HepG2 (cell line): Measurements from ENCODE around the gene LIMK2. TPM values are rescaled to one million over a fixed set of nuclear protein-coding genes. Genes with fewer than 3 reads are reported as not detected.

Experiments
- ARNTL ChIP-seq: sonication (generic); formaldehyde crosslinking; IDR thresholded peaks from 2 replicates; pipeline ENCODE4 v1.4.0; 2020; ENCODE audit warnings: mild to moderate bottlenecking, missing genetic modification reagents
- FOXA1 ChIP-seq, 2 experiments: fragments of 450-650 bp in 1 of 2; sonication (generic) in 1 of 2; formaldehyde crosslinking in 1 of 2; IDR thresholded peaks; 2 replicates each; pipeline versions ENCODE4 v1.4.0 to v1.6.1; 2016 to 2020; ENCODE audit warnings: missing genetic modification reagents in 1 of 2
- HNF4A ChIP-seq: sonication (generic); formaldehyde crosslinking; IDR thresholded peaks from 2 replicates; pipeline ENCODE4 v1.4.0; 2020; ENCODE audit warnings: missing genetic modification reagents
- KMT2A ChIP-seq: sonication (generic); formaldehyde crosslinking; IDR thresholded peaks from 2 replicates; pipeline ENCODE4 v1.4.0; 2020; ENCODE audit warnings: missing genetic modification reagents
- MXI1 ChIP-seq: IDR thresholded peaks from 3 replicates; pipeline ENCODE4 v1.6.1; 2012; ENCODE audit warnings: low read depth, low read length, inconsistent platforms, borderline replicate concordance
- NFE2L2 ChIP-seq: fragments of 150-350 bp; IDR thresholded peaks from 2 replicates; pipeline ENCODE4 v1.6.1; 2014; ENCODE audit warnings: low read length
- SOX13 ChIP-seq, 3 experiments: fragments of 450-650 bp in 1 of 3; sonication (generic) in 1 of 3; formaldehyde crosslinking in 1 of 3; IDR thresholded peaks in 2 of 3; conservative IDR thresholded peaks in 1 of 3; 2 replicates each; pipeline versions ENCODE4 v1.5.0 to v1.6.1; 2016 to 2020; ENCODE audit warnings: antibody characterized with exemption in 1 of 3, mild to moderate bottlenecking in 1 of 3, missing compliant biosample characterization in 1 of 3, missing genetic modification reagents in 1 of 3, moderate library complexity in 1 of 3
- U2AF2 ChIP-seq: fragments of 200-400 bp; formaldehyde crosslinking; IDR thresholded peaks from 2 replicates; pipeline ENCODE4 v1.6.1; 2017; ENCODE audit warnings: low read depth, mild to moderate bottlenecking, low read length
- ZNF263 ChIP-seq: sonication (generic); formaldehyde crosslinking; IDR thresholded peaks from 2 replicates; pipeline ENCODE4 v1.4.0; 2020; ENCODE audit warnings: missing genetic modification reagents
- ZNF761 ChIP-seq: sonication (generic); formaldehyde crosslinking; conservative IDR thresholded peaks from 2 replicates; pipeline ENCODE4 v1.4.0; 2020; ENCODE audit warnings: mild to moderate bottlenecking, missing genetic modification reagents
- ZNF782 ChIP-seq: sonication (generic); formaldehyde crosslinking; IDR thresholded peaks from 2 replicates; pipeline ENCODE4 v1.4.0; 2020; ENCODE audit warnings: missing genetic modification reagents, mild to moderate bottlenecking, borderline replicate concordance
- polyA plus RNA-seq, 8 experiments: library from polyadenylated mRNA; depleted of rRNA in 3 of 8; stranded (reverse) in 7 of 8; unstranded in 1 of 8; fragments of >200 nt; fragmentation: Illumina TruSeq in 4 of 8; extraction: Trizol in 4 of 8; gene quantifications; 2 replicates each; pipeline versions ENCODE4 v1.2.1 to v1.2.3, GENCODE V29; 2011 to 2016; ENCODE audit warnings: low read depth in 4 of 8, missing spikeins in 1 of 8, mixed read lengths in 1 of 8; ENCODE audit not compliant: insufficient read depth in 1 of 8
- total RNA-seq, 5 experiments: library from RNA; depleted of rRNA; stranded (reverse); fragments of >200 nt; fragmentation: Illumina TruSeq; extraction: Trizol; gene quantifications; 2 replicates each; pipeline ENCODE4 v1.2.3, GENCODE V29; 2016; ENCODE audit warnings: low read depth in 1 of 5
- TF ChIP-seq, protein P1 (sequence below): sonication (generic); formaldehyde crosslinking; IDR thresholded peaks from 2 replicates; pipeline ENCODE4 v1.8.0; 2022; ENCODE audit warnings: mild to moderate bottlenecking, missing genetic modification reagents, moderate library complexity
- TF ChIP-seq, protein P2 (sequence below): sonication (generic); formaldehyde crosslinking; IDR thresholded peaks from 2 replicates; pipeline ENCODE4 v1.5.1; 2020; ENCODE audit warnings: mild to moderate bottlenecking, missing genetic modification reagents, moderate library complexity
- TF ChIP-seq, protein P3 (sequence below): sonication (generic); formaldehyde crosslinking; conservative IDR thresholded peaks from 2 replicates; pipeline ENCODE4 v1.4.0; 2020; ENCODE audit warnings: missing genetic modification reagents
- TF ChIP-seq, protein P4 (sequence below): IDR thresholded peaks from 2 replicates; pipeline ENCODE4 v1.6.1; 2016; ENCODE audit warnings: missing compliant biosample characterization, missing genetic modification reagents, borderline replicate concordance
- TF ChIP-seq, protein P5 (sequence below): sonication (generic); formaldehyde crosslinking; conservative IDR thresholded peaks from 2 replicates; pipeline ENCODE4 v1.5.0; 2020; ENCODE audit warnings: missing genetic modification reagents
- TF ChIP-seq, protein P6 (sequence below): sonication (generic); formaldehyde crosslinking; IDR thresholded peaks from 2 replicates; pipeline ENCODE4 v1.5.0; 2020; ENCODE audit warnings: missing genetic modification reagents

The LIMK2 gene
- total and polyA plus RNA-seq, 2 of the 13 experiments (the other 11 are each of a cell fraction or from before 2014, with no cell fraction given): 20.9 to 29.8 TPM

DNA sequence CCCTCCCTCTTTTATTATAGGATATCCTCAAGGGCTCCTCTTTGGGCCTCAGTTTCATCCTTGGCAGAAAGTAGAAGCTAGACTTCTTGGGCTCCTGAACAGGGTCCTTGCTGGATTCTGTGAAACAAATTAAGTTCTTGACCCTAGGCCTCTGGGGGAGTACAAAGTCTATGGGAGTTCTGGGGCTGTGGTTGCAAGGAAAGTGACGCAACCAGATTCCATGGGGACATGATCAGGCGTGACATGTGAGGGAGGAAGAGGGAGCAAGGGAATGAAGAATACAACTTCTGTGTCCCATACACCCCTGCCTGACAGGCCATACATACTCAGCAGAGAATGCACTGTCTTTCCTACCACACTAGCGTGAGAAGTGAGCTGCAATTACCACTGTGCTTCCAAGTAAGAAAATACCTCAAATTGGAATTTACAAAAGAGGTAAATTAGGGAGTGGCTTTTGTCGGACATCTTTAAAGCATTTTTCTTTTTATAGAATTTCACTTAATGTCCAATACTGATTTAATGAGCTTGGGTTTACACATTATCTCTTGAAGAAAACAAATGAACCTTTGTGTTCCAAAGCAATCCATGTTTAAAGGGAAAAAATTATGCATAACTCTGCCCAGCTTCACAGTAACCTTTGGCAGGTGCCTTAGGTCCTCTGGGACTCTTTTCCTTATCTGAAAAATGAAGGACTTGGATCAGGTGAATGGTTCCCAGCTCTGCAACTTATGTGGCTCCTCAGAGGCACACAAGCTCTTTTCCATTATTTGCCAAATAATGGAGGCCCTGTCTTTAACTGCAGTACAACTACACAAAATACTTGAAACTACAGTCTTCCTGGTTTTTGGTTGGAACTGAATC lies 38.9 kb downstream of the LIMK2 start (continued):
- TF ChIP-seq, protein P1, sequence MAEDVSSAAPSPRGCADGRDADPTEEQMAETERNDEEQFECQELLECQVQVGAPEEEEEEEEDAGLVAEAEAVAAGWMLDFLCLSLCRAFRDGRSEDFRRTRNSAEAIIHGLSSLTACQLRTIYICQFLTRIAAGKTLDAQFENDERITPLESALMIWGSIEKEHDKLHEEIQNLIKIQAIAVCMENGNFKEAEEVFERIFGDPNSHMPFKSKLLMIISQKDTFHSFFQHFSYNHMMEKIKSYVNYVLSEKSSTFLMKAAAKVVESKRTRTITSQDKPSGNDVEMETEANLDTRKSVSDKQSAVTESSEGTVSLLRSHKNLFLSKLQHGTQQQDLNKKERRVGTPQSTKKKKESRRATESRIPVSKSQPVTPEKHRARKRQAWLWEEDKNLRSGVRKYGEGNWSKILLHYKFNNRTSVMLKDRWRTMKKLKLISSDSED: no peak
- TF ChIP-seq NFE2L2 (no peak), MXI1 (0 out of 3 replicates have a peak, but pooled peaks have one; percentile 40), SOX13 (IDR thresholded peaks at IDR 0.05) (no peak), SOX13 (CRISPR knock-in tag; conservative IDR thresholded peaks at IDR 0.05 in 1 of 2, IDR thresholded peaks at IDR 0.05 in 1 of 2) (peak in 1 of 2 experiments; percentile 57; a peak in 2 of 4 replicates), ZNF263 (CRISPR knock-in tag) (peak; percentile 49; the same call in 1 of the 2 replicates), KMT2A (no peak), HNF4A (CRISPR knock-in tag) (peak; percentile 87), ZNF761 (CRISPR knock-in tag) (no peak), FOXA1 (IDR thresholded peaks at IDR 0.05) (no peak), FOXA1 (CRISPR knock-in tag; IDR thresholded peaks at IDR 0.05) (0 out of 2 replicates have a peak, but pooled peaks have one; percentile 7), ZNF782 (CRISPR knock-in tag) (no peak), ARNTL (CRISPR knock-in tag) (no peak), U2AF2 (no peak)
- TF ChIP-seq, protein P2, sequence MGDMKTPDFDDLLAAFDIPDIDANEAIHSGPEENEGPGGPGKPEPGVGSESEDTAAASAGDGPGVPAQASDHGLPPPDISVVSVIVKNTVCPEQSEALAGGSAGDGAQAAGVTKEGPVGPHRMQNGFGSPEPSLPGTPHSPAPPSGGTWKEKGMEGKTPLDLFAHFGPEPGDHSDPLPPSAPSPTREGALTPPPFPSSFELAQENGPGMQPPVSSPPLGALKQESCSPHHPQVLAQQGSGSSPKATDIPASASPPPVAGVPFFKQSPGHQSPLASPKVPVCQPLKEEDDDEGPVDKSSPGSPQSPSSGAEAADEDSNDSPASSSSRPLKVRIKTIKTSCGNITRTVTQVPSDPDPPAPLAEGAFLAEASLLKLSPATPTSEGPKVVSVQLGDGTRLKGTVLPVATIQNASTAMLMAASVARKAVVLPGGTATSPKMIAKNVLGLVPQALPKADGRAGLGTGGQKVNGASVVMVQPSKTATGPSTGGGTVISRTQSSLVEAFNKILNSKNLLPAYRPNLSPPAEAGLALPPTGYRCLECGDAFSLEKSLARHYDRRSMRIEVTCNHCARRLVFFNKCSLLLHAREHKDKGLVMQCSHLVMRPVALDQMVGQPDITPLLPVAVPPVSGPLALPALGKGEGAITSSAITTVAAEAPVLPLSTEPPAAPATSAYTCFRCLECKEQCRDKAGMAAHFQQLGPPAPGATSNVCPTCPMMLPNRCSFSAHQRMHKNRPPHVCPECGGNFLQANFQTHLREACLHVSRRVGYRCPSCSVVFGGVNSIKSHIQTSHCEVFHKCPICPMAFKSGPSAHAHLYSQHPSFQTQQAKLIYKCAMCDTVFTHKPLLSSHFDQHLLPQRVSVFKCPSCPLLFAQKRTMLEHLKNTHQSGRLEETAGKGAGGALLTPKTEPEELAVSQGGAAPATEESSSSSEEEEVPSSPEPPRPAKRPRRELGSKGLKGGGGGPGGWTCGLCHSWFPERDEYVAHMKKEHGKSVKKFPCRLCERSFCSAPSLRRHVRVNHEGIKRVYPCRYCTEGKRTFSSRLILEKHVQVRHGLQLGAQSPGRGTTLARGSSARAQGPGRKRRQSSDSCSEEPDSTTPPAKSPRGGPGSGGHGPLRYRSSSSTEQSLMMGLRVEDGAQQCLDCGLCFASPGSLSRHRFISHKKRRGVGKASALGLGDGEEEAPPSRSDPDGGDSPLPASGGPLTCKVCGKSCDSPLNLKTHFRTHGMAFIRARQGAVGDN (CRISPR knock-in tag): no peak
- TF ChIP-seq, protein P3, sequence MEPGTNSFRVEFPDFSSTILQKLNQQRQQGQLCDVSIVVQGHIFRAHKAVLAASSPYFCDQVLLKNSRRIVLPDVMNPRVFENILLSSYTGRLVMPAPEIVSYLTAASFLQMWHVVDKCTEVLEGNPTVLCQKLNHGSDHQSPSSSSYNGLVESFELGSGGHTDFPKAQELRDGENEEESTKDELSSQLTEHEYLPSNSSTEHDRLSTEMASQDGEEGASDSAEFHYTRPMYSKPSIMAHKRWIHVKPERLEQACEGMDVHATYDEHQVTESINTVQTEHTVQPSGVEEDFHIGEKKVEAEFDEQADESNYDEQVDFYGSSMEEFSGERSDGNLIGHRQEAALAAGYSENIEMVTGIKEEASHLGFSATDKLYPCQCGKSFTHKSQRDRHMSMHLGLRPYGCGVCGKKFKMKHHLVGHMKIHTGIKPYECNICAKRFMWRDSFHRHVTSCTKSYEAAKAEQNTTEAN (CRISPR knock-in tag): no peak
- TF ChIP-seq, protein P4, sequence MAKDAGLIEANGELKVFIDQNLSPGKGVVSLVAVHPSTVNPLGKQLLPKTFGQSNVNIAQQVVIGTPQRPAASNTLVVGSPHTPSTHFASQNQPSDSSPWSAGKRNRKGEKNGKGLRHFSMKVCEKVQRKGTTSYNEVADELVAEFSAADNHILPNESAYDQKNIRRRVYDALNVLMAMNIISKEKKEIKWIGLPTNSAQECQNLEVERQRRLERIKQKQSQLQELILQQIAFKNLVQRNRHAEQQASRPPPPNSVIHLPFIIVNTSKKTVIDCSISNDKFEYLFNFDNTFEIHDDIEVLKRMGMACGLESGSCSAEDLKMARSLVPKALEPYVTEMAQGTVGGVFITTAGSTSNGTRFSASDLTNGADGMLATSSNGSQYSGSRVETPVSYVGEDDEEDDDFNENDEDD: peak; percentile 36; the same call in 1 of the 2 replicates
- TF ChIP-seq, protein P5, sequence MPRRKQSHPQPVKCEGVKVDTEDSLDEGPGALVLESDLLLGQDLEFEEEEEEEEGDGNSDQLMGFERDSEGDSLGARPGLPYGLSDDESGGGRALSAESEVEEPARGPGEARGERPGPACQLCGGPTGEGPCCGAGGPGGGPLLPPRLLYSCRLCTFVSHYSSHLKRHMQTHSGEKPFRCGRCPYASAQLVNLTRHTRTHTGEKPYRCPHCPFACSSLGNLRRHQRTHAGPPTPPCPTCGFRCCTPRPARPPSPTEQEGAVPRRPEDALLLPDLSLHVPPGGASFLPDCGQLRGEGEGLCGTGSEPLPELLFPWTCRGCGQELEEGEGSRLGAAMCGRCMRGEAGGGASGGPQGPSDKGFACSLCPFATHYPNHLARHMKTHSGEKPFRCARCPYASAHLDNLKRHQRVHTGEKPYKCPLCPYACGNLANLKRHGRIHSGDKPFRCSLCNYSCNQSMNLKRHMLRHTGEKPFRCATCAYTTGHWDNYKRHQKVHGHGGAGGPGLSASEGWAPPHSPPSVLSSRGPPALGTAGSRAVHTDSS (CRISPR knock-in tag): no peak
- TF ChIP-seq, protein P6, sequence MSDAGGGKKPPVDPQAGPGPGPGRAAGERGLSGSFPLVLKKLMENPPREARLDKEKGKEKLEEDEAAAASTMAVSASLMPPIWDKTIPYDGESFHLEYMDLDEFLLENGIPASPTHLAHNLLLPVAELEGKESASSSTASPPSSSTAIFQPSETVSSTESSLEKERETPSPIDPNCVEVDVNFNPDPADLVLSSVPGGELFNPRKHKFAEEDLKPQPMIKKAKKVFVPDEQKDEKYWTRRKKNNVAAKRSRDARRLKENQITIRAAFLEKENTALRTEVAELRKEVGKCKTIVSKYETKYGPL: no peak
